GM11168 (cell line): ENCODE results near the gene GABARAP.

Experiments used
- in situ Hi-C: fragments of 300-500 bp; cut with MboI; formaldehyde crosslinking; loops from one replicate; pipeline ENCODE4 v1.12.0; 2022; ENCODE audit warnings: low sequenced_read_pairs; ENCODE audit not compliant: unreplicated experiment

GABARAP gene

GRCh38 chr17:7224110-7224509 lies 18.1 kb downstream of the GABARAP start:
- in situ Hi-C loops = no loop called here

- in situ Hi-C loops = no loop called here
These were observed 18.9 kb downstream of the GABARAP start for GRCh38 chr17:7223375-7223774.

- in situ Hi-C loops = no loop called here
These were observed 19.3 kb downstream of the GABARAP start for GRCh38 chr17:7222972-7223292.

GRCh38 chr17:7222093-7222971 lies 19.9 kb downstream of the GABARAP start:
- in situ Hi-C loops = no loop called here

- in situ Hi-C loops = no loop called here
These were observed 20.8 kb downstream of the GABARAP start for GRCh38 chr17:7221278-7222092.

- in situ Hi-C loops = no loop called here
These were observed 21.5 kb downstream of the GABARAP start for GRCh38 chr17:7220593-7221277.

GRCh38 chr17:7219812-7220592 lies 22.2 kb downstream of the GABARAP start, which contains the start of the genes ACADVL and DLG4:
TSS of gene ACADVL (plus strand) at chr17:7219938. CDS start at chr17:7219985, 47 bp downstream.
TSS of gene DLG4 (minus strand) at chr17:7219836.
- in situ Hi-C loops = no loop called here

GRCh38 chr17:7219229-7219811 lies 22.9 kb downstream of the GABARAP start:
- in situ Hi-C loops = no loop called here

GRCh38 chr17:7218758-7219157 lies 23.5 kb downstream of the GABARAP start:
- in situ Hi-C loops = no loop called here

GRCh38 chr17:7218166-7218565 lies 24.1 kb downstream of the GABARAP start:
- in situ Hi-C loops = no loop called here

- in situ Hi-C loops = no loop called here
These were observed 24.9 kb downstream of the GABARAP start for GRCh38 chr17:7217113-7217987.

GRCh38 chr17:7216242-7217112 lies 25.8 kb downstream of the GABARAP start:
- in situ Hi-C loops = no loop called here

GRCh38 chr17:7215652-7216180 lies 26.5 kb downstream of the GABARAP start:
- in situ Hi-C loops = no loop called here

GRCh38 chr17:7215136-7215638 lies 27.1 kb downstream of the GABARAP start:
- in situ Hi-C loops = no loop called here

GRCh38 chr17:7214300-7215135 lies 27.7 kb downstream of the GABARAP start:
- in situ Hi-C loops = no loop called here

- in situ Hi-C loops = no loop called here
These were observed 28.4 kb downstream of the GABARAP start for GRCh38 chr17:7213895-7214299.
